Mucosa of stomach (tissue), 1 donor: ENCODE results near the gene ALOX12.
"Not testable (repeated sequence)": the region's sequence is repeated elsewhere in the genome, so short reads cannot be mapped to it uniquely, and the experiment has no call there.

Source experiments
- H3K27me3 ChIP-seq: one replicate; pipeline ENCODE4 v1.7.0; 2013; ENCODE audit warnings: mild to moderate bottlenecking, low read length; ENCODE audit not compliant: control insufficient read depth, insufficient read depth
- H3K36me3 ChIP-seq: one replicate; pipeline ENCODE4 v1.7.0; 2013; ENCODE audit warnings: low read length; ENCODE audit not compliant: control insufficient read depth, insufficient read depth
- H3K4me1 ChIP-seq: one replicate; pipeline ENCODE4 v1.7.0; 2013; ENCODE audit warnings: mild to moderate bottlenecking, low read length; ENCODE audit not compliant: control insufficient read depth, insufficient read depth
- H3K4me3 ChIP-seq: one replicate; pipeline ENCODE4 v1.7.0; 2013; ENCODE audit warnings: low read length
- H3K9ac ChIP-seq: one replicate; pipeline ENCODE4 v1.7.0; 2013; ENCODE audit warnings: mild to moderate bottlenecking, low read length, moderate library complexity
- H3K9me3 ChIP-seq: one replicate; pipeline ENCODE4 v1.7.0; 2013; ENCODE audit warnings: mild to moderate bottlenecking, low read length, moderate library complexity; ENCODE audit not compliant: control insufficient read depth
- donor health status: Pancreatic carcinoma.

ALOX12 gene

DNA sequence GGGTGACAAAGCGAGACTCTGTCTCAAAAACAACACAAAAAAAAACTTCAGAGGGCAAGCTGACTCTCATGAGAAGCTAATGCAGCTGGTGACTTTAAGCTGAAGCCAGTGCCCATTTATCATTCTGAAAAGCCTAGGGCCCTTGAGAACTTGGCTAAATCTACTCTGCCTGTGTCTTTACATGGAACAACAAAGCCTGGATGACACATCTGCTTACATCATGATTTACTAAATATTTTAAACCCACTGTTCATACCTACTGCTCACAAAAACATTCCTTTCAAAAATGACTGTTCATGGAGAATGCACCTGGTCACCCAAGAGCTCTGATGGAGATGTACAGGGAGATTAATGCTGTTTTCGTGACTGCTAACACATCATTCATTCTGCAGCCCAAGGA is 6.1 kb upstream of the ALOX12 start:
- Histone ChIP-seq H3K4me1 (no peaks in the 10 kb centered on the region), H3K27me3 (no peaks in the 10 kb centered on the region), H3K36me3 (no peaks in the 10 kb centered on the region), H3K9me3 (no peaks in the 10 kb centered on the region), H3K9ac (no peak overlapping the region), H3K4me3 (no peak overlapping the region)

DNA sequence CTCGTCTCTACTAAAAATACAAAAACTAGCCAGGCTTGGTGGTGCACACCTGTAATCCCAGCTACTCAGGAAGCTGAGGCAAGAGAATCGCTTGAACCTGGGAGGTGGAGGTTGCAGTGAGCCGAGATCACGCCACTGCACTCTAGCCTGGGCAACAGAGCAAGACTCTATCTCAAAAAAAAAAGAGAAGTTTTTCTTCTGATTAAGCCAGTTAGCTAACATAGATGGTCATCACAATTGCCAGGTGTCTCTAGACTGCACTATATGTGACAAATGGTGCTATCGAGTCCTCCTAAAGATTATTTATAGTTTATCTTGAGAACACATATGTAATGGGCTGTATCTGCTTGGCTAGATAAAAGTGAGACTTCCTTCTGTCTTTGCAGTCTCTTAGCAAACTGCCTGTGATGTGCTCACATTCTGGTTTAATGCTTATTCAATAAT is 2.2 kb upstream of the ALOX12 start:
- H3K36me3 ChIP-seq, H3K27me3 ChIP-seq, H3K9ac ChIP-seq, H3K9me3 ChIP-seq, H3K4me3 ChIP-seq: not testable (repeated sequence)
- peaks cover 13% of the 10 kb centered on the region for H3K4me1 ChIP-seq

DNA sequence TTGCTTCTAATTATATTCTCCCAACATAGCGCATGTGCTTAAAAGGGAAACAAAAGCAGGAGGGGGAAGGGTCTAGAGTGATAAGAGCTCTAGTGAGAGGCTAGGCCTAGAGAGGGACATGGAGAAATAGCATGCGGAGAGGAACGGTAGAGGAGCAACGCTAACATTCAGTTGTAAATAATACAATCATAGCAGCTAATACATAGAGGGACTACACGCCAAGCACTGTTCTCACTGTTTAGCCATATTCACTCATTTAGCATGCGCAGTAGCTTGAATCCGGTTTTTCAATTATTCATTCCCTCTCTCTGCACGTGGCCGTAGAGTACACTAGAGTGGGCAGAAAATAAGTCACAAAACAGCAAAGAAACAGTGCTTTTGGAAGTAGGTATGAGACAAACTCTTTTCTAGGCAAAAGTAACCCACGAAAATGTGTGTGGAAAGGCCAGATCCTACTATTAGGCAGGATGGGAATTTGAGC is 1.7 kb upstream of the ALOX12 start:
- Histone ChIP-seq H3K36me3 (no peaks in the 10 kb centered on the region), H3K9me3 (no peaks in the 10 kb centered on the region), H3K9ac (no peak overlapping the region), H3K4me3 (no peak overlapping the region), H3K27me3 (no peaks in the 10 kb centered on the region), H3K4me1 (peaks cover 13% of the 10 kb centered on the region)

DNA sequence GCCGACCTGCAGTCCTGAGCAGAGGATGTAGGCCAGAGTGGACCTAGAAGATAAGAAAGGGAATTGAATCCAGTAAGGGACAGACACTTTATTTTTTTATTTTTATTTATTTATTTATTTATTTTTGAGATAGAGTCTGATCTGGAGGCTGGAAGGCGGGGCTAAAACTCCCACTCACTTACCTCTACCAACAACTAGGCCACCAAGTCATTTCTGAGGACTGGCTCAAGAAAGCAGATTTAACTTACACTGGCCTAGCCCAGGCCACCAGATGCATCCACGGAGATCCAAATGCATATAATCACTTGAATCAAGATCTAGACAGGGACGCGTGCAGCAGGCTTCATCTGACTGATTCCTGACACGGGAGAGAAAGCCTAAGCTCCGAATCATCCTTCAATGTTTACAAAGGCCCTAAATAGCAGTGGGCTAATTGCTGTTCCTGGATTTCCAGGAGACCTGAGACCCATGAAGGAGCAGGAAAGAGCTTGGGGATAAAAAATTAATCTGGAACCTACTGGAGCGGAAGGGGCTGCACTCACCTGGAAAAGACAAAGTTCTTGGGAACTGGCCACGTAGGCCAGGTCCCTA is 1.1 kb upstream of the ALOX12 start:
- H3K9me3 ChIP-seq = no peaks in the 10 kb centered on the region
- no peaks in the 10 kb centered on the region for H3K36me3 ChIP-seq
- H3K27me3 ChIP-seq = no peaks in the 10 kb centered on the region
- no peak overlapping the region for H3K4me3 ChIP-seq
- H3K4me1 ChIP-seq = peaks cover 13% of the 10 kb centered on the region
- no peak overlapping the region for H3K9ac ChIP-seq

DNA sequence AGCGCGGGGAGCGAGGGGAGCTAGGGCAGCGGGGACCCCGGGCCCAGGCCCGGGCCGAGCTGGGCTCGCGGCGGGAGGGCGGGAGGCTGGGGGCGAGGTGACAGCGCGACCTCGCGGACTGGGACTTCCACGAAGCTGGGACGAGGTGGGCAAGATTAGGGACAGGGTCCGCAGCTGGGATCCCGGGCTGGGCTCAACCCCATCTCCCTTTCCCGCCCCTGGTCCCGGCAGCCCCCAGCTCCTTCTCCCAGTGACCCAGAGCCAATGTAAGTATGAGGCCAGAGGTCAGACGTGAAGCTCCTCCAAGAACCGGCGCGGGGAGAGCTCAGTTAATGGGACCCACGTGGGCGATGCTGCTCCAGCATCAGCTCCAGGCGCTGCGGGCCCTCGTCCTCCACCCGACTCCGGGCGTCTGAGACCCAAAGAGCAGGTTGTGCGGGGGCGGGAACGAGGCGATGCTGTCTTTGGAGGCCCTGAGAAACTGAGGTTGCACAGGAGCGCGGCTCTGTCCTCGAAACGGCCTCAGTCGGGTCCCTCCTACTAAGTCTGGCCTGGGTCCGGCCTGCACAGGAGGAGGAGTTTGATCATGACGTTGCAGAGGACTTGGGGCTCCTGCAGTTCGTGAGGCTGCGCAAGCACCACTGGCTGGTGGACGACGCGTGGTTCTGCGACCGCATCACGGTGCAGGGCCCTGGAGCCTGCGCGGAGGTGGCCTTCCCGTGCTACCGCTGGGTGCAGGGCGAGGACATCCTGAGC is 585 bp downstream of the ALOX12 start:
- Histone ChIP-seq H3K9me3 (no peaks in the 10 kb centered on the region), H3K9ac (no peak overlapping the region), H3K4me1 (peaks cover 13% of the 10 kb centered on the region), H3K36me3 (no peaks in the 10 kb centered on the region), H3K4me3 (peak overlapping the region; percentile 25), H3K27me3 (no peaks in the 10 kb centered on the region)

DNA sequence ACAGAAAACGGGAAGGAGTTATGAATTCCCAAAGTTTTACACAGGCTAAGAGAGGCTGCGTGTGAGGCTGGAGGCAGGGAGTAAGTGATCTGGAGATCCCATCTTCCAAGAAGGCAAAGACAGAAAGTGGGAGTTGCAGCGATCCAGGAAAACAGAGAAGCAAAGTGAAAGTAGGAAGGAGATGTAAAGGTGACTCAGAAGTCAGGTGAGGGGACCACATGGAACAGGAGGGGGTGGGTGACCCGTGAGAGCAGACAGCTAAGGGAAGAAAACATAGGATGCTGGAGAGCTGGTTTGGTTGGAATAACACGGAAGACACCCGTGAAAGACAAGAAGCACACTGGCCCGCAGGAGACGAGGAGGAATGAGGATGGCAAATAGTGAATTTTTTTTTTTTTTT is 1.3 kb downstream of the ALOX12 start:
- H3K9ac ChIP-seq = no peak overlapping the region
- H3K4me1 ChIP-seq = peaks cover 13% of the 10 kb centered on the region
- no peaks in the 10 kb centered on the region for H3K36me3 ChIP-seq
- no peaks in the 10 kb centered on the region for H3K27me3 ChIP-seq
- no peak overlapping the region for H3K4me3 ChIP-seq
- H3K9me3 ChIP-seq = no peaks in the 10 kb centered on the region

DNA sequence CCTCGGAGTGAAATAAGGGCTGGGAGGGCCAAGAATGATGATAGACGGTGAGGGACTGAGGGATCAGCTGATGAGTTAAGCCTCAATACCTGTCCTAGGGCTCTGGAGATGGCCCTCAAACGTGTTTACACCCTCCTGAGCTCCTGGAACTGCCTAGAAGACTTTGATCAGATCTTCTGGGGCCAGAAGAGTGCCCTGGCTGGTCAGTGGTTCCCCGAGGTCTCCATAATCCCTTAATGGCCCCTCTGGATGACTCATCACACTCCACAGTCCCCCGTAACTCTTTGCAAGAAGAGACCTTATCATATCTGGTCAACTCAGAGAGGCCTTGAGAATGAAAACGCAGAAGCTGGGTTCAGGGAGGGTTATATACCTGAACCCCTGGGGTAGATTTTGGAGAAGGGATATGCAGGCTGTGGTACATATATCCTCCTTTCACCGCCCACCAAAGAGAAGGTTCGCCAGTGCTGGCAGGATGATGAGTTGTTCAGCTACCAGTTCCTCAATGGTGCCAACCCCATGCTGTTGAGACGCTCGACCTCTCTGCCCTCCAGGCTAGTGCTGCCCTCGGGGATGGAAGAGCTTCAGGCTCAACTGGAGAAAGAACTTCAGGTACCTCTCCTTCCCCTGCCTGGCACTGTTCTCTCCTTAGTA is 3.1 kb downstream of the ALOX12 start:
- Histone ChIP-seq H3K36me3 (no peaks in the 10 kb centered on the region), H3K27me3 (no peaks in the 10 kb centered on the region), H3K9ac (no peak overlapping the region), H3K9me3 (no peaks in the 10 kb centered on the region), H3K4me1 (peaks cover 13% of the 10 kb centered on the region), H3K4me3 (no peak overlapping the region)

DNA sequence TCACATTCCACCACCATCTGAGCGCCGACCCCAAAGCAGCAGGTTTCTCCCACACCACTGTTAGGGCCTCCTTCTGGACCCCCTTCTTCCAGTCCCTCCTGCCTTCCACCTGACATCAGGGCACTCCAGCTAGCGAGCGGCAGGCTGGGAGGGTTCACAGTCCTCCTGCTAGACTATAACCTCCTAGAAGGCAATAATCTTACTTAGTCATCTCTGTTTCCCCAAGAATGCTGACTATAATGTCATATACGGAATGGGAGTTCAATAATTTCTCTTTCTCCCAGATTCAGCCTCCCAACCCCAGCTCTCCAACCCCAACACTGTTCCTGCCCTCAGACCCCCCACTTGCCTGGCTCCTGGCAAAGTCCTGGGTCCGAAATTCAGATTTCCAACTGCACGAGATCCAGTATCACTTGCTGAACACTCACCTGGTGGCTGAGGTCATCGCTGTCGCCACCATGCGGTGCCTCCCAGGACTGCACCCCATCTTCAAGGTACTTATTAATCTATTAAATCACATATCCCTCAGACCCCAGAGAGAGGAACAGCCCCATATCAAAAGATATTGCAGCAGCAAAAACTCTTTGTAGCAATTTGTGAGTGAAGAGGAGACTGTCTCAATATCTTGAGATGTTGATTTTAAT is 5.6 kb downstream of the ALOX12 start:
- no peak overlapping the region for H3K4me3 ChIP-seq
- no peaks in the 10 kb centered on the region for H3K36me3 ChIP-seq
- no peaks in the 10 kb centered on the region for H3K9me3 ChIP-seq
- no peak overlapping the region for H3K9ac ChIP-seq
- H3K27me3 ChIP-seq = no peaks in the 10 kb centered on the region
- peaks cover 3% of the 10 kb centered on the region for H3K4me1 ChIP-seq

DNA sequence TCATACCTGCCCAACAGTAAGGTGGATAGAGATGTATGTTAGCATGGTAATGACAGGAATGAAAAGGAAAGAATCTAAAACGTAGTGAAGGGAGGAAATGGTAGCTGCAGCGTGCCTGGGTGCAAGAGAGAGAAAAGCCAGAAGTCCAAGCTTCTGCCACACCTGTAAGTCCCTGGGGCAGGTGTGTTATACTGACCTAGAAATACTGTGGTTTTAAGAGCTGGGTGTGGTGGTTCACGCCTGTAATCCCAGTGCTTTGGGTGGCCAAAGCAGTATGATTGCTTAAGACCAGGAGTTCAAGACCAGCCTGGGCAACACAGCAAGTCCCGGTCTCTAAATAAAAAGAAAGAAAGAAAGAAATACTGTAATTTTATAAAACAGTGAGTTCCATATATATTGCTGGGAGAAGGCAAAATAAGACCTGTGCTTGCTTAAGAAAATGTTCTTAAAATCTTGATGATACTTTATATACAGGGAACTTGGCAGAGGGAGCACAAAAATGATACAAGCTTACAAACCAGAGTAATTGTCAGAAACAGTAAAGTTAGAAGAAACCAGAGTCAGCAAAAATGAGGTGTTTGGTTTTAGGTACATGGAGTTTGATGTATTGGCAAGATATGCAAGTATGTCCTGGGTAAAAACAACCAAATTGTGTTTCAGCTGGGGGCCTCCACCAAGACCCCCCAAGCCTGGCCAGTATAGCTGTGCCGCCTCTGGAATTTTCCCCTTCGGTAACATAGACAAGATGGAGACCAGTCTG is 6.6 kb downstream of the ALOX12 start:
- no peaks in the 10 kb centered on the region for H3K4me1 ChIP-seq
- no peaks in the 10 kb centered on the region for H3K9me3 ChIP-seq
- no peak overlapping the region for H3K9ac ChIP-seq
- no peaks in the 10 kb centered on the region for H3K36me3 ChIP-seq
- H3K27me3 ChIP-seq = no peaks in the 10 kb centered on the region
- H3K4me3 ChIP-seq = no peak overlapping the region

DNA sequence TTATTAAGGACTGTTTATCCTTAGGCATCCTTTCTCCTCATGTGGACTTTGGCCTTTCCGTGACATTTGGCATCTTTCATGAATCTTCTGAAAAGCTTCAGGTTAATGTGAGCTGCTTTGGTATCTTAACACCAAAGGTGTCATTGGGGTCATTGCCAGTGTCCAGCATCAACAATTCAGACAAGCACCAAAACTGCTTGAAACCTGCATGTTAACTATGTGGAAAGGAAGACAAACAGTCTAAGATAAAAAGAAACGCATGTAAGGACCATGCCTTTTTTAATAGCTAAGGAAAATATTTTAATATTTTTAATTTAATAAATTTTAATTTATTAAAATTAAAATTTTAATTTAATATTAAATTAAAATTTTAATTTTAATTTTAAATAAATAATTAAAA is 7.9 kb downstream of the ALOX12 start:
- no peaks in the 10 kb centered on the region for H3K27me3 ChIP-seq
- H3K36me3 ChIP-seq = no peaks in the 10 kb centered on the region
- no peaks in the 10 kb centered on the region for H3K9me3 ChIP-seq
- no peaks in the 10 kb centered on the region for H3K4me1 ChIP-seq
- H3K4me3 ChIP-seq = no peak overlapping the region
- H3K9ac ChIP-seq = no peak overlapping the region

DNA sequence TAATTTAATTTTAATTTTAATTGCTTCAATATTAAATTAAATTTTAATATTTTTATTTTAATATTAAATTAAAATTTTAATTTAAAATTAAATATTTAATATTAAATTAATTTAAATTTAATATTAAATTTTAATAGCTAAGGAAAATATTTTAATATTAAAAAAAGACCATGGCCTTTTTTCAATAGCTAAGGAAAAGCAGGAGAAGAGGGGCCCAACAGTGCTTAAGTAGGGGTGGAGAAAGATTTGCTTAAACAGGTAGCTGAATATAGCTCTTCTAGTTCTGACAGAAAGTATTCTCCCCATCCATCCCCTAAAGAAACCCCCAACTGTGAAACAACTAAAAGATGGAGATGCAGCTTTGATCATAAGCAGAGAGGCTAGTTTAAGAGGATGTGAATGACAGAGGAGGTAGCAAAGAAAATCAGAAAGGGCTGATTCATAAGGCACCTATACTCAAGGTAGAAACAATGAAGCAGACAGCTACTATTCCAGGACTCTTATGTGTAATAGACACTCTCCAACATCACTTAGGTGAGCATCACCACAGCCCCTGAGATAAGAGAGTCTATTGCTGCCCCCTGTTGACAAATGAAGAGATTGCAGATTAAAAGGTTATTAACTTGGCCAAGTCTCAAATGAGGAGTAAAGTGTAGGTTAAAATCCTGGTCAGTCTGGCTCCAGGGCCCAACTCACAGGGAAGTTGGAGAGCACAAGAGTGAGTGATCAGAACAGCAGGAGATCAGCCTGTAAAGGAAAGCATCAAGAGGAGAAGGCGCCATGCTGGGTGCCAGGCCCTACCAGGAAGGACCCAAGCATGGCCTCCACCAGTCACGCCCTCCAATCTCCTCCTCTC is 8.8 kb downstream of the ALOX12 start:
- H3K9ac ChIP-seq = no peak overlapping the region
- H3K4me1 ChIP-seq = peaks cover under 1% of the 10 kb centered on the region
- H3K36me3 ChIP-seq = no peaks in the 10 kb centered on the region
- H3K27me3 ChIP-seq = no peaks in the 10 kb centered on the region
- no peaks in the 10 kb centered on the region for H3K9me3 ChIP-seq
- H3K4me3 ChIP-seq = no peak overlapping the region
